Activated naive CD8-positive, alpha-beta T cell treated with anti-CD3 and anti-CD28 coated beads, Interleukin-2, amount 10 ng/mL, durations not matched to agents 7 days and 5 days (primary cell): ENCODE data around the gene KRT84. TPM values are rescaled to one million over a fixed set of nuclear protein-coding genes. Genes with fewer than 3 reads are reported as not detected.
"Not testable (repeated sequence)": the region's sequence is repeated elsewhere in the genome, so short reads cannot be mapped to it uniquely, and the experiment has no call there.

Experiments
- ATAC-seq: fragments of 150-1000 bp; cut with Tn5 transposase; one replicate; pipeline ENCODE4 v1.10.0; 2021; ENCODE audit warnings: low read depth, moderate library complexity
- POLR2A ChIA-PET: fragments of 350-600 bp; sonication (Branson Sonifier 250); formaldehyde crosslinking; loops from one replicate; lab custom pipeline; 2021; ENCODE audit warnings: antibody characterized with exemption; lab: Charles Lee
- DNase-seq: peaks from one replicate; pipeline ENCODE4 v3.0.0; 2021
- H3K27ac Mint-ChIP-seq: one replicate; pipeline ENCODE4 v1.8.0; 2022; ENCODE audit warnings: mild to moderate bottlenecking, mixed read lengths
- H3K27me3 Mint-ChIP-seq: one replicate; pipeline ENCODE4 v1.8.0; 2022; ENCODE audit warnings: mild to moderate bottlenecking, moderate library complexity, mixed read lengths
- H3K36me3 Mint-ChIP-seq: one replicate; pipeline ENCODE4 v1.8.0; 2021; ENCODE audit warnings: mild to moderate bottlenecking, mixed read lengths
- H3K4me1 Mint-ChIP-seq: one replicate; pipeline ENCODE4 v1.8.0; 2021; ENCODE audit warnings: mixed read lengths
- H3K4me3 Mint-ChIP-seq: one replicate; pipeline ENCODE4 v1.8.0; 2022; ENCODE audit warnings: mild to moderate bottlenecking, moderate library complexity, mixed read lengths
- H3K9me3 Mint-ChIP-seq: one replicate; pipeline ENCODE4 v1.8.0; 2021; ENCODE audit warnings: mixed read lengths
- total RNA-seq, 2 experiments: library from RNA; stranded (reverse); gene quantifications; one replicate each; pipeline ENCODE4 v1.2.3, GENCODE V29; 2021

KRT84 gene
- total RNA-seq, 2 experiments from 2014 or later = not detected

DNA sequence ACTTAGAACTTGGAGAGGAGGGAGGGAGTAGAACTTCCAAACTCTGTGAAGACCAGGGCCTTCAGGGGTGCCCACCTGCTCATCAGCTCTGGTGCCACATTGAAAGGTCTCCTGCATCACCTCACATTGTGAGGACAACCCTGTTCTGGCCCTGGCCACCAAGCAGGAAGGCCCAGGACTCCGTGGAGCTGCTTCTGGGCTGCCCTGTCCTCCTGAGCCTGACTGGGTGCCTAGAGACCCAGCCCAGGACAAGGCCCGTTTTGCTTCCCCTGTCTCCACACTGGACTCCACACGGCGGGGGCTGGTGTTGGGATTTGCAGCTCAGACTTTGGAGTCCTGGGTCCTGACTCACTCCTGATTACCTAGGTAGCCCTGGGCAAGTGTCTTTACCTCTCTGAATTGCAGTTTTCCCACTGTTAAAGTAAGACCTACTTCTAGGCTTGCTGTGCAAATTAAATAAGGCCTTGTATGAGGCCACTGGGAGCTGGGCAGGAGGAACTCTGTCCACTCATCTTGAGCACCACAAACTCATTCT is 33.2 kb upstream of the KRT84 start:
- H3K4me1 Mint-ChIP-seq = no peaks in the 10 kb centered on the region
- H3K9me3 Mint-ChIP-seq = no peaks in the 10 kb centered on the region
- POLR2A ChIA-PET = no interaction called here
- no peak overlapping the region for H3K4me3 Mint-ChIP-seq
- no peaks in the 10 kb centered on the region for H3K36me3 Mint-ChIP-seq
- DNase-seq = no peak
- H3K27ac Mint-ChIP-seq = no peak overlapping the region
- peaks cover 8% of the 10 kb centered on the region for H3K27me3 Mint-ChIP-seq
- ATAC-seq = no peak

DNA sequence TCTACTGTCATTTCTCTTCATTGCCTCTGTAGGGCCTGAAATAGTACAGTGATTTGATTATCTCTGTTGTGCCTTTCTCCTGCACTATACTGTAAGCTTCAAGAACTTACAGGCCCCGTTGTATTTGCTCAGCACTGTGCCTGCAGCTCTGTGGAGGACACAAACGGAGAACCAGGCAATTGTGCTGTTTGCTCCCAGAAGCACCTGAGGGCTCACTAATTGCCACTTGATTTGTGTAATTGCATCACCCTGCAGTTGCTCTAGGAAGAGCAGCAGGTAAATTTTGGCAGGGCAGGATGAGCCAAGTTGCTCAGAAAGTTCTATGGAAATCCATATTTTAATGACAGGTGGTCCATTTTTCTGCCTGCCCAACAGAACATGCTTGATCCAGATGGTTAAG is 32.3 kb upstream of the KRT84 start:
- Mint-ChIP-seq H3K27ac (no peak overlapping the region), H3K4me1 (no peaks in the 10 kb centered on the region), H3K27me3 (peaks cover 11% of the 10 kb centered on the region), H3K4me3 (no peak overlapping the region), H3K36me3 (no peaks in the 10 kb centered on the region), H3K9me3 (no peaks in the 10 kb centered on the region)
- ATAC-seq (no peak), DNase-seq (no peak)
- POLR2A ChIA-PET = no interaction called here

DNA sequence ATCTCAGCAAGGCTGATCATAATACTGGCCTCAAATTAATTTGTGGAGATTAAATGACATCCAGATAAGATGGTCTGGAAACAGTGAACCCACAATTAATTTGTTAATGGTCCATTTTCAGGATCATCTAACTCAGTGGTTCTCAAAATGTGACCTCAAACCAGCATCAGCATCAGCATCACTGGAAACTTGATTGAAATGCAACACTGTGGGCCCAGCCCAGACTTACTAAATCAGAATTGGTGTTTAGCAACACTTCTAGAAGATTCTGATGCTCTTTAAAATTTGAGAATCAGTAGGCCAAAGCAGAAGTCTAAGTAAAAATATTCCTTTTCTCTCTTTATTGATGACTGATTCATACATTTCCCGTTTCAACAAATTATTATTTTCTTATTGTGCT is 31.3 kb upstream of the KRT84 start:
- Mint-ChIP-seq H3K36me3 (no peaks in the 10 kb centered on the region), H3K27me3 (peaks cover 9% of the 10 kb centered on the region), H3K4me3 (no peak overlapping the region), H3K4me1 (no peaks in the 10 kb centered on the region), H3K9me3 (no peaks in the 10 kb centered on the region), H3K27ac (no peak overlapping the region)
- ATAC-seq (no peak), DNase-seq (no peak)
- POLR2A ChIA-PET = no interaction called here

DNA sequence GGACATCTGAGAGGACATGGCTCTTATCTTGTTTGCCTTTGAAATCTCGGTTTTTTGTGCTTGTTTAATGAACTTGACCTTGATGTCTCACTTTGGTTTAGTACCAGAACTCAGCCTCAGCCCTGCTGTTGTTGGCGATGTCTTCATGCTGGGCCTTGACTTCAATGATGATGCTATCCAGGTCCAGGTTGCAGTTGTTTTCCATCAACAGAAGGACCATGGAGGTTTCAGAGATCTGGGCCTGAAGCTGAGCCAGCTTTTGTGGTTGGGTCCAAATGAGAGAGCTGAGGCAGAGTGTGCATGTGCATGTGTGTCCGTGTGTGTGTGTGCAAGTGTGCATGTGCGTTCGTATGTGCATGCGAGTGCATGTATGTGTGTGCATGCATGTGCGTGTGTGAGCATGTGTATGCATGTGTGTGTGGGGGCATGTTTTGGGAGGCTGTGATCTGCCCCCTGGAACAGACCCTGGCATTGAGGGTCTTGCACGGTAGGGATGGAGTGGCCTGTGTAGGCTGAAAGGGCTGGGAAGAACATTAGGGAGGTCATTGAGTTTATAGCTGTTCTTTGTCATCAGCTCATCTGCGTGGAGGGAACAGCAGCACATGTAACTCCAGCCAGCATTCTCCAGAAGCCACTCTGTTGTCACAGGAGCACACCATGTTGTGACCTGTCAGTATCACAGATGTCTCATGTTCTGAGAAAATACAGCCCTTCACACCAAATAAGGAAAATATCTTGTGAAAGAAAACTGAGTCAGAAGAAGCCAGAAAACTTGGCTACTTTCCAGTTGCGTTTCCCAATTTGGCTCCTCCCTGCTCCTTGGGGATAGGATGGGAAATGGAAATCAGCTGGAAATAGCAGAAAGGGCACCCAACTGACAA is 30.7 kb upstream of the KRT84 start:
- Mint-ChIP-seq H3K9me3 (no peaks in the 10 kb centered on the region), H3K4me3 (no peak overlapping the region), H3K36me3 (no peaks in the 10 kb centered on the region), H3K27ac (no peak overlapping the region), H3K4me1 (no peaks in the 10 kb centered on the region), H3K27me3 (peaks cover 10% of the 10 kb centered on the region)
- no peak for ATAC-seq
- DNase-seq = no peak
- POLR2A ChIA-PET = no interaction called here

GRCh38 chr12:52414936-52415335 is 29.5 kb upstream of the KRT84 start:
- H3K27me3 Mint-ChIP-seq = peaks cover 10% of the 10 kb centered on the region
- no peaks in the 10 kb centered on the region for H3K4me1 Mint-ChIP-seq
- H3K36me3 Mint-ChIP-seq = no peaks in the 10 kb centered on the region
- H3K27ac Mint-ChIP-seq = no peak overlapping the region
- H3K4me3 Mint-ChIP-seq = no peak overlapping the region
- POLR2A ChIA-PET = no interaction called here
- no peaks in the 10 kb centered on the region for H3K9me3 Mint-ChIP-seq
- ATAC-seq (no peak), DNase-seq (no peak)

GRCh38 chr12:52413782-52414345 is 28.4 kb upstream of the KRT84 start:
- Mint-ChIP-seq H3K9me3 (no peaks in the 10 kb centered on the region), H3K36me3 (no peaks in the 10 kb centered on the region), H3K27me3 (peaks cover 10% of the 10 kb centered on the region), H3K4me1 (no peaks in the 10 kb centered on the region), H3K27ac (no peak overlapping the region), H3K4me3 (no peak overlapping the region)
- ATAC-seq = no peak
- DNase-seq = no peak
- POLR2A ChIA-PET = interaction anchor here (0.8 kb wide), 1 partner anchor 10 kb away, joined by 5 read pairs; no protein-coding TSS in a partner anchor

DNA sequence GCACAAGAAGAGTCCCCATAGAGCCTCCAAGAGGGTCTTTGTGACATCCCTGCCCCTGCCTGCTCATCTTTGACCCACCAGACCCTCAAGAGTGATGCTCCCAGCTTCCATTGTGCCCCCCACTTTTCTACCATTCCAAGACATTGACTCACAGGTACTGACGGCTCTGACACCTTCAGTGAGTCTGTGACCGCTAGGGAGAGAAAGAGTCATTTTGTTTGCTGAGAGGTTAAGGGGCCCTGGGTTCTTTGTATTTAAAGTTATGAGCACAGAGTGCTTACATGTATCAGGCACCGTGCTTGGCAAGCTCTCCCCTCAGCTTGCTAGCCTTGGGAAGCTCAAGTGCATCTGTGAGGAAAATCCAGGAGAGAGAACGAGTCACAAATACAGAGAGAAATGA is 27.8 kb upstream of the KRT84 start:
- Mint-ChIP-seq H3K4me3 (no peak overlapping the region), H3K36me3 (no peaks in the 10 kb centered on the region), H3K27me3 (peaks cover 12% of the 10 kb centered on the region), H3K9me3 (no peaks in the 10 kb centered on the region), H3K4me1 (no peaks in the 10 kb centered on the region), H3K27ac (no peak overlapping the region)
- DNase-seq (no peak), ATAC-seq (no peak)
- POLR2A ChIA-PET = no interaction called here

- Mint-ChIP-seq H3K36me3 (no peaks in the 10 kb centered on the region), H3K27ac (no peak overlapping the region), H3K9me3 (no peaks in the 10 kb centered on the region), H3K27me3 (peaks cover 12% of the 10 kb centered on the region), H3K4me3 (no peak overlapping the region), H3K4me1 (no peaks in the 10 kb centered on the region)
- DNase-seq (no peak), ATAC-seq (no peak)
- POLR2A ChIA-PET = no interaction called here
These were observed 26.4 kb upstream of the KRT84 start for GRCh38 chr12:52411815-52412214.

- POLR2A ChIA-PET, ATAC-seq, H3K4me1 Mint-ChIP-seq, H3K9me3 Mint-ChIP-seq, H3K4me3 Mint-ChIP-seq, H3K27ac Mint-ChIP-seq, DNase-seq, H3K36me3 Mint-ChIP-seq: not testable (repeated sequence)
- peaks cover 12% of the 10 kb centered on the region for H3K27me3 Mint-ChIP-seq
These were observed 25.3 kb upstream of the KRT84 start for GRCh38 chr12:52410589-52411248.

GRCh38 chr12:52407918-52408317 is 22.5 kb upstream of the KRT84 start:
- H3K4me3 Mint-ChIP-seq = no peak overlapping the region
- no peaks in the 10 kb centered on the region for H3K36me3 Mint-ChIP-seq
- H3K27ac Mint-ChIP-seq = no peak overlapping the region
- H3K27me3 Mint-ChIP-seq = peaks cover 6% of the 10 kb centered on the region
- no peaks in the 10 kb centered on the region for H3K9me3 Mint-ChIP-seq
- DNase-seq (no peak), ATAC-seq (no peak)
- POLR2A ChIA-PET = no interaction called here
- no peaks in the 10 kb centered on the region for H3K4me1 Mint-ChIP-seq

GRCh38 chr12:52405922-52406385 is 20.5 kb upstream of the KRT84 start, which contains the start of gene KRT82:
Gene KRT82 (minus strand): TSS chr12:52406335. CDS start chr12:52406277, 58 bp downstream.
- Mint-ChIP-seq H3K27me3 (peaks cover 5% of the 10 kb centered on the region), H3K27ac (no peak within 1 kb of the TSS), H3K9me3 (no peaks in the 10 kb centered on the region), H3K36me3 (no peaks in the 10 kb centered on the region), H3K4me1 (no peaks in the 10 kb centered on the region), H3K4me3 (no peak within 1 kb of the TSS)
- DNase-seq (no peak), ATAC-seq (no peak)
- POLR2A ChIA-PET = no interaction called here

DNA sequence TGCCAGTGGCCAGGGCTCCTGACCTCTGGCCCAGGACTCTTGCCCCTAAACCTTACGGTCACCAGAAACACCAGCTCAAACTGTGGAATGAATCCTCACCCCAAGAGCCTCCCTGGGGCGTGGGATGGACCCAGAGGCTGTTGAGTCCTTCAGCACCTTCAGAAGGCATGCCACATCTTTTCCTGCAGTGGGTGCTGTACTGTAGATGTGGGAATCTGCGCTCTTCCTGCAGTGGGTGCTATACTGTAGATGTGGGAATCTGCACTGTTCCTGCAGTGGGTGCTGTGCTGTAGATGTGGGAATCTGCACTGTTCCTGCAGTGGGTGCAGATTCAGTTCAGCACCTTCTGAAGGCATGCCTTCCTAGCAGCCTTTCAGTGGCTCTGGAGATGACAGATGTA is 19.5 kb upstream of the KRT84 start:
- Mint-ChIP-seq H3K4me3 (no peak overlapping the region), H3K36me3 (no peaks in the 10 kb centered on the region), H3K27ac (no peak overlapping the region), H3K27me3 (peaks cover 5% of the 10 kb centered on the region), H3K4me1 (no peaks in the 10 kb centered on the region), H3K9me3 (no peaks in the 10 kb centered on the region)
- DNase-seq = no peak
- ATAC-seq = no peak
- POLR2A ChIA-PET = no interaction called here

- peaks cover 3% of the 10 kb centered on the region for H3K27me3 Mint-ChIP-seq
- H3K4me3 Mint-ChIP-seq = no peak overlapping the region
- DNase-seq (no peak), ATAC-seq (no peak)
- no peaks in the 10 kb centered on the region for H3K36me3 Mint-ChIP-seq
- peaks cover 2% of the 10 kb centered on the region for H3K4me1 Mint-ChIP-seq
- POLR2A ChIA-PET = no interaction called here
- H3K9me3 Mint-ChIP-seq = no peaks in the 10 kb centered on the region
- H3K27ac Mint-ChIP-seq = no peak overlapping the region
These were observed 18.1 kb upstream of the KRT84 start for GRCh38 chr12:52403561-52403960.
